HG02840 (cell line): ENCODE results near the gene ADRA1B.

Source experiments
- ATAC-seq: cut with Tn5 transposase; IDR thresholded peaks from one replicate; pipeline ENCODE4 v1.9.1; 2021; ENCODE audit warnings: mild to moderate bottlenecking, moderate library complexity, moderate number of reproducible peaks; ENCODE audit not compliant: unreplicated experiment, low FRiP score

ADRA1B gene

DNA sequence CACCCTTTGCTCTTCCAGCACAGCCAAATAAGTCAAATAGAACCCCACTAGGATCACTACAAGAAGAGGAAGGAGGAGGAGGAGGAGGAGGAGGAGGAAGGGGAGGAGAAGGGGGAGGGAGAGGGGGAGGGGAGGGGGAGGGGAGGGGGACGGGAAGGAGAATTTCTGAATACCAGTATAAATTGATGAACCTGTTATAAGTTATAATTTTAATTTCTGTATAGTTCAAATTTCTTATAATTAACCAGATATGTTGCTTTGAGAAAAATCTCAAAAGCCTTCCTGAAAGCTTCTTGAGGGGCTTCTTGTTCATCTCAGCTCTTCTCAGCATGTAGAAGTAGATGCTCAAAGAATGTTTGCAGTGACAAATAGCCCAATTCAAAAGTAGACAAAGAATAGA, 15.0 kb upstream of the ADRA1B start:
- ATAC-seq, result no peak

DNA sequence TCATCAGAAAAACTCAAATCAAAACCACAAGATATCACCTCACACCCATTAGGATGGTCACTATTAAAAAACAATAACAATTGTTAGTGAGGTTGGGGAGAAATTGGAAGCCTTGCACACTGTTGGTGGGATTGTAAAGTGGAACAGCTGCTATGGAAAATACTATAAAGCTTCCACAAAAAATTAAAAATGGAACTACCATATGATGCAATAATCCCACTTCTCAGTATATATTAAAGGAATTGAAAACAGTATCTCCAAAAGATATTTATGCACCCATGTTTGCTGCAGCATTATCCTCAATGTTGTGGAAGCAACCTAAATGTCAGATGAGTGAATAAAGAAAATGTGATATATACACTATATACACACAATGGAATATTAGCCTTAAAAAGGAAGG, 14.5 kb upstream of the ADRA1B start:
- no peak for ATAC-seq

DNA sequence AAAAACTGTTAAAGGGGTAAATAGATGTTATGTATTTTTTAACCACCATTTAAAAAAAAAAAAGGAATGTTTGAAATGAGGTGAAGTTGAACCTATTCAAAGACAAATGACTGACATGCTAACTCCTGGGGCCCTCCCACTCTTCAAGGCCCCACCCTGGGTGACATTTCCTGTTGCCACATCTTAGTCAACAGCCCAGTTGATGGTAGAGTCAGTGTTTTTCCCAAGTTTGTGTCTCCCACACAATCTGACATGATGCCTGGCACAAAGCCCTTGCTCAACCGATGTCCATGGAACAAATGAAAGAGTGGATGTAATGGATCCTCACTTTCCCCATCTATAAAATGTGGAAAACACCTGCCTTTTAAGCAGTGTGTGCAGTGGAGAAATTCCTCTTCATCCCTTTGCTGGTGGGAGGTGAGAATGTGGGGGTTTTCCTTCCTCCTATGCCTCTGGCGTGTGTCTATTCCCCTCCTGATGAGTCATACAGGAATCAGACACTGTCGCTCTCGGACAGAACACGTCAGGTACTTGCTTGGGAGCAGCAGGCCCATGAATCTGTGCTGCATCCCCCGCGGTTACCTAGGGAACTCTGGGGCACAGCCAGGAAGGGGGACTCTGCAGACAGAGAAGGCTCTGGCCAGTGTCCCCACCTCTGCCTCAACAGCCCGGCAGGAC, 13.7 kb upstream of the ADRA1B start:
- ATAC-seq, result no peak

DNA sequence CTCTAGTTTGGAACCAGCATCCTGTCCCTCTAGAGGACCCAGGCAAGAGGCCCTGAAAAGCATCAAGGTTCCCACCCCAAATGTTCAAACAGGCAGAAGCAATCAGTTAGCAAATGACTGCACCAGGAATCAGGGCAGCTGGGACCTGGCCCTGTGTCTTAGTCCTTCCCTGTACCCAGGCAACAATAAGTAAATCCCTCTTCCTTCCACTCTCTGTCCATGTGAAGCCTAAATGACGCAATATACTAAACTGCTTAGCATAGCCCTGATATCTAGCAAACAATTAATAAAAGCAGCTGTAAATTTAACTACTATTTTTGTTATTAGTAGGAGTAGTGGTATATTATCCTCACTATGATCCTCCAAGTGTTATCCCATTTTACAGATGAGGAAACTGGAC, 13.2 kb upstream of the ADRA1B start:
- ATAC-seq, result no peak

DNA sequence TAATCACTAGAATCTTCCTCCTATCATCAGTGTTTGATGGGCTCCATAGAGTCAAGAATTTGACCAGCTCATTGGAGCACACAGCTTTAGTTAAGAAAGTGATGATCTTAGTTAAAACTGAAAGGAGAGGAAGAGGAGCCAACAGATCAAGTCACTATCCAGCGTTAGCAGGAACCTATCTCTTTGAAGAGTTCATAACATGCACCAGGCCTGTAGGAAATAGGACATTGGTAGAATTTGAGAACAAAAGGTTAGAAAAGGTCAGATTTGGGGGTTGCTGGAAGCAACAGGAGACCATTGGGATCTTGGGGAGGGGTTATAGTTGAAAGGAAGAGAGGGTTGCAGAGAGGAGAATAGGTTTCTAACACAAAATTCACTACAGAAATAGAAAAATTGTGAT, 11.4 kb upstream of the ADRA1B start:
- ATAC-seq, result no peak

DNA sequence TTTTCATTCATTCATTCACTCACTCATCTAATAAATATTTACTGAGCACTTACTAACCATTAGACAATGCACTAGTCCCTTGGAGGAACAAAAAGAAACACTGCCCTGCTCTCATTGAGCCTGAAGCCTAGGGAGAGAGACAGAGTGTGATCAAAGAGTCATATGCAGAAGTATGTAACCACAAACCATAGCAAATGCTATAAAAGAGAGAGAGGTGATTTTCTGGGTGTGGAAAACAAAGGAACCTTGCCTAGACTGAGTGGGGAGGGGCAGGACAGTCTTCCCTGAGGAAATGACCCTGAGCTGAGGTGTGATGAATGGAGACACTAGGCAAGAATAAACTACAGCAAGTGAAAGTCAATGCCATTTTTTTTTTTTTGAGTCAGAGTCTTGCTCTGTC, 10.8 kb upstream of the ADRA1B start:
- ATAC-seq, result no peak

DNA sequence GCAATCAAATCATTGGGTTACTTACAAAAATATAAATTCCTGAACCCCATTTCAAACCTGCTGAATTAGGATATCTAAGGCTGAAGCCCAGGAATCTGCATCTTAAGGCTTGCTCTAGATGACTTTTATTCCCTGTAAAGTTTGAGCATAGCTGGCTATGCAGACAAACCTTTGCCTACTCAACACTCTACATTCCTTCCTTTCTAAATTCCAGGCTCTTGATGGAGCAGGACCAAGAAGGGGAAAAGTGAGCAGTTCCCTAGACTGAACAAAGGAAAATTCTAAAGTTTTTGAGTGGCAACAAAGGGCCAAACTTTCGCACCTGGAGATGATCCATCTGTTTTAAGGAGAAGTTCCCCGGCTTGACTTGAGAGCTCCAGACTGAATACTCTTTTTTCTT, 9.8 kb upstream of the ADRA1B start:
- no peak for ATAC-seq

DNA sequence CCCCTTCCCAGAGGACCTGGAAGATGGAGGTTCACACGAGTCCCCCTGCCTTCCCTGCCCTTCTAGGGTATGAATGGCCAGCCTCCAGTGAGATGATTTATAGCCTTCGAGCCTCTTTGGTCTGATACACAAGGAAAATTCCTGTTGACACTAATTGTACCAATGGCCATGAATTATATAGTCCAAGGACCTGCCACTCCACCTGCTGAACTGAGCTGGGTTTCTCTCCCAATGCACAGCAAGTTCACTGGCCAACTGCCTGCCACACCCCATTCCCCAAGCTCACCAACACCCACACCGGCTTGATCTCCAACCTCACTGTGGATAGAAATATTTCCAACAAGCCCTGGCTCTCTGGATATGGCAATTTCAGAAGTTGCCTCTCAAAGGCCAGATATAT, 9.3 kb upstream of the ADRA1B start:
- no peak for ATAC-seq

DNA sequence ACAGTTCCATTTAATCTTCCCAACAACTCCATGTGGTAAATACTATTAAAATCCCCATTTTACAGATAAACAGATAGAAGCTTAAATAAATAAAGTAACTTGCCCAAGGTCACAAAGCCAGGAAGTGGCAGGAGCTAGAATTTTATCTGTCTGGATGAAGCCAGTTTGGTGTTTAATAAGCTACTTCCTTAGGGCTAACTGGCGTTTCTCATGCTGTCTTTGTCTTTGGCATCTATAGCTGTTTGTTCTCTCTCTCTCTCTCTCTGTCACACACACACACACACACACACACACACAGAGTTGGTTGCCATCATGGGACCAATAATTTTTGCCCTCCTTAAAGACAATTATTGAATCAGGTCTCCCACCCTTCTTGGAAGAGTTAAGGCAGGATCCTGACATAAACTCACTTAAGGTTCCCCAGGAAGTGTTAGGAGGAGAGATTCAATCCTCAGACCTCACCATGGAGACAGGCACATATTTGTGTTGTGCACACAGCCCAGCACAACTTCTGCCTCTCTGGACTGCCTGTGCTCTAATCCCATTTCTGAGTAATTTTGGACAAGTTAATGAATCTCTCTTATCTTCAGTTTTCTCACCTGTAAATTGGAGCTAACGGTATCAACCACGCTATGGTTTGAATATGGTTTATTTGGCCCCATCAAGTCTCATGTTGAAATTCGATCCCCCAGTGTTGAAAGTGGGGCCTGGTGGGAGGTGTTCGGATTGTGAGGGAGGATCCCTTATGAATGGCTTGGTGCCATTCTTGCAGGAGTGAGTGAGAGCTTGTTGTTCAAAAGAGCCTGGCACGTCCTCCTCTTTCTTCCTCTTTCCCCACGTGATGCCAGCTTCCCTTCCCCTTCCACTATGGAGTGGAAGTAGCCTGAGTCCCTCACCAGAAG, 8.3 kb upstream of the ADRA1B start:
- no peak for ATAC-seq

DNA sequence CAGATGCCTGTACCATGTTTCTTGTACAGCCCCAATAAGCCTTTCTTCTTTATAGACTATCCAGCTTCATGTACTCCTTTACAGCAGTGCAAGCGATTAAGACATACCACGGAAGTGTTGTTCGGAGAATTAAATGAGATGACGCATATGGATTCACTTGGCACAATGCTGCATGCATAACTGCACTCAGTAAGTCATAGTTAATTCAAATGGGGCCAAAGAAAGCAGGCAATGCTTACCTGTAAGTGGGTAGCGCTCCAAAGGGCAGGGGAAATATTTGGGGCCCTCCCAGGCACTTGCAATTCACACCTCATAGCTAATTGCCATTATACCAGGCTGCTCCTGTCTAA, 7.7 kb upstream of the ADRA1B start:
- no peak for ATAC-seq

DNA sequence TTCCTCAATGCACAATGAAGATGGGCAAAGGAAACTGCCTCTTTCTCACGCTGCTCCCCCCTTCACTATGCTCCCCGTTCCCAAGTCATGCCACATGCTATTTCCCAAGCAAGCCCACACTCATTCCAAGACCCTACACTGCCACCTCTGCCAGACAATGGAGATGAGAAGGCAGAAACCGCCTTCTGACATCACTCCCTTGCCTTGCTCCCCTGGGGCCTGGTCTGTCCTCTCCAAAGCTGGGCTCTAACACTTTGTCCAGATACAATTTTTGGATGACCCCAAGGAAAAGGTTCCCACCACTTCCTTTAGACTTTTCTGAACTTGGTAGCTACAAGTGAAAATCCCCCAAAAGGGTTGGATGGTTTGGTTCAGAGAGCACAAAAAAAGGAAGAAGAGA, 7.2 kb upstream of the ADRA1B start:
- ATAC-seq, result no peak

DNA sequence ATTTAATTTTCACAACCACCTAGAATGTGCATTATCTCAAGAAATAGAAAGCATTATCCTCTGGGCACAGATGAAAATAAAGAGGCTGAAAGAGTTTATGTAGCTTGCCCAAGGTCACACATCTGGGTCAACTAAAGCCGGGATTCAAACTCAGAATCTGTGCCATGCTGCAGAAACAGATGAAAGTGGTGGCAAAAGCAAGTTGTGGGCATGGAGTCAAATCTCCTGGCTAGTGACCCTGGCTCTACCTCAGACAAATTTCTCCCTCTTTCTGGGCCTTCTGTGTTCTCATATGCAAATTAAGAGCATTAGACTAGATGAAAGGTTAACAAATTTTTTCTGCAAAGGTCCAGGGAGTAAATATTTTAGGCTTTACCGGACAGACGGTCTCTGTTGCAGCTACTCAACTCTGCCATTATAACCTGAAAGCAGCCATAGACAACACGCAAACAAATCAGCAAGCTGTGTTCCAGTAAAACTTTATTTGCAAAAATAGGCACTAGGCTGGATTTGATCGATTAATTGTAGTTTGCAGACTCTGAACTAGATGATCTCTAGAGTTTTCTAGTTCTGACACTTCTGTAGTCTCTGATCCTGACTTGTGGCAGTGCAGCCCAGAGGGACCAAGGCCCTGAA, 6.0 kb upstream of the ADRA1B start:
- ATAC-seq, result no peak

DNA sequence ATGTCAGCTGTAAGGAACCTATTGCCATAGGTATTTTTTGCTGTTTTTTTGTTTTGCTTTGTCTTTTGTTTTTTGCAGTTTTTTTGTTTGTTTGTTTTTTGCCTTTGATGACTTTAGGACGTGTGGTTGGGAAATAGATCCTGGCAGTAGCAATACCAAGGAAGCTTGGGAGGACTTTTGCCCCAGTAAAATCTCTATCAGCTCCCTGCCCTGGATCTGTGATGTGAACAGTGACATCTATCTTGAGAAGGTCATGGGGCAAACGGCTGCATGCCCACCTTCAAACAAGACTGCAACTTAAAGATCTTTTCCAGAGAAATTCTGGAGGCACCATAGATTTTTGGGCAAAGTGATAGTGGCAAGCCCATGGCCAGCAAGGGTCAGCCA, 5.4 kb upstream of the ADRA1B start:
- no peak for ATAC-seq

DNA sequence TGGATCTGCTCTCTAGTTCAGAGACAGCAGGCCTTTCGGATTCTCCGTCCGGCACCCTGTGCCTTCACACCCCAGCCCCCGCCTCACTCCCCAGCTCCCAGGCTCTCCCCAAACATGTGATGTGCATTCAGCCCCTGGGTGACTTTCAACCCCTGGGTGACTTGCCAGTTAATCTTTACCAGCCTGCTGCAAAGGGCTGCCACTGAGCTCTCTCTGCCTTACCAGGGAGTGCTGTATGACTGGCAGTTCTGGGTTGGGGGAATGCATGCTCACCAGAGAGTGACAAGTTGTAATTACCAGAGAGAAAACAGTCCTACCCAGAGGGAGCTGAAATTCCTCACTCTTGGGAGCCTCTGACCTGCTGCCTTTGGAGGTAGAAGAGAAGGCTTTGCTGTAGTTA, 4.9 kb upstream of the ADRA1B start:
- ATAC-seq, result no peak

DNA sequence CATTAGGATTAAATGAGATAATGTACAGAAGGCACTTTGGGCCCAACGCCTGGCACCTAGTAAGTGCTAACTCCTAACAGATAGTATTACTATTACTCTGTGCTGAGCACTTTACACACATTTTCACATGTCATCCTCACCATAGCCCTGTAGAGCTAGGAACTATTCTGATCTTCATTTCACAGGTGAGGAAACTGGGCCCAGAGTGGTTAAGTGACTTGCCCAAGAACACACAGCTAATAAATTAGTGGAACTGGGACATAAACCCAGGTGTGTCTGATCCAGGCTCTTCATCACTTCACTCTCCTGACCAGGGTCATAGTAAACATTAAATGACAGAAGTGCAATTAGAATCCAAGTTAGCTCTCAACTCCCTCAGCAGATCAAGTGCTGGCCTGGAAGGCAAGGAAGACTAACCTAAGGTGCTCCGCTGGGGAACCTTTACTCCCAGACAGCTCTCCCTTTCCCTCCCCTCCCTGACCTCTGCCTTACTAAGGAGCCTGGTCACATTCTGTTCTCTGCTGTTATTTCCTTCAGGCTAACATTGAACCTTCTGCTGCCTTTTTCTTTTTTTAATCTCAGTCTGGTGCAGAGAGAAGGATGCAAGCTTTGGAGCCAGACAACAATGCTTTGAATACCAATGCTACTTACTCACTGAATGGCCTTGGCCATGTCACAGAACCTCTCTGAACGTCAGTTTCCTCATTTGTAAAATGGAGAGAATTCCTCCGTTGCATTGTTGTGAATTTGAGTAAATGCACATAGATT, 4.1 kb upstream of the ADRA1B start:
- no peak for ATAC-seq

DNA sequence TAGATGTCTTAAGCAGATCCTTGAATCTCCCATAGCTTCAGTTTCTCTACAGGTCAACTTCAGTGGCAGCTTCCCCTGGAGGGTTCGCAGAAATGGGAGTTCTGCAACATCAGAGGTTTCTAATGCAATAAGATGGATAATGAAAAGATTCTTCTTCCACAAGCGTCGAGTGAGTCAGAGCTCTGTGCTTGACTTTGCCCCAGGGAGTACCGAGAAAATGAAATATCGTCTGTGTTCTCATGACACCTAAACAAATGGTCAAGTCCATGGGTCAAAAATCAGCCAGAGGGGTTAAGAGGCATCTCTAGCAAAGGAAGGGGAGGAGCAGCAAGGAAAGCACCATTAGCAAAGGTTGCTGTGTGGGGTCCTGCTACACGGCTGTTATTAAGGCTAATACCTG, 3.2 kb upstream of the ADRA1B start:
- ATAC-seq, result no peak

DNA sequence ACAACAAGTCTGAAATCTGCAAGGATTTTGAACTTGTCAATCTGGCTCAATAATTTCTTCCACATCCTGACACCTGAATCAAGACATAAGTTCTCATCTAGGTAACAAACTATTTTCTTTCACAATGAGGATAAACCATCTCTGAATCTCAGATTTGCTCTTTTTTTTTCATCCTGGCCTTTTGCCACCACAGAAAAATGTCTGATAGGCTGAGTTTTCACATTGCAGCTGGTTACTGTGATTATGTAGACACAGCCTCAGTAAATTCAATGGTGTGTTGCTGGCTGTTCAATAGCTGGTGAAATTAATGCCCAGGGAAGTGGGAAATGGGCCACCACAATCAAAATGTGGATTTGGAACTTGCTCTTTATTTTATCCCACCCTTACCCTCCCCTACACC, 2.8 kb upstream of the ADRA1B start:
- no peak for ATAC-seq

DNA sequence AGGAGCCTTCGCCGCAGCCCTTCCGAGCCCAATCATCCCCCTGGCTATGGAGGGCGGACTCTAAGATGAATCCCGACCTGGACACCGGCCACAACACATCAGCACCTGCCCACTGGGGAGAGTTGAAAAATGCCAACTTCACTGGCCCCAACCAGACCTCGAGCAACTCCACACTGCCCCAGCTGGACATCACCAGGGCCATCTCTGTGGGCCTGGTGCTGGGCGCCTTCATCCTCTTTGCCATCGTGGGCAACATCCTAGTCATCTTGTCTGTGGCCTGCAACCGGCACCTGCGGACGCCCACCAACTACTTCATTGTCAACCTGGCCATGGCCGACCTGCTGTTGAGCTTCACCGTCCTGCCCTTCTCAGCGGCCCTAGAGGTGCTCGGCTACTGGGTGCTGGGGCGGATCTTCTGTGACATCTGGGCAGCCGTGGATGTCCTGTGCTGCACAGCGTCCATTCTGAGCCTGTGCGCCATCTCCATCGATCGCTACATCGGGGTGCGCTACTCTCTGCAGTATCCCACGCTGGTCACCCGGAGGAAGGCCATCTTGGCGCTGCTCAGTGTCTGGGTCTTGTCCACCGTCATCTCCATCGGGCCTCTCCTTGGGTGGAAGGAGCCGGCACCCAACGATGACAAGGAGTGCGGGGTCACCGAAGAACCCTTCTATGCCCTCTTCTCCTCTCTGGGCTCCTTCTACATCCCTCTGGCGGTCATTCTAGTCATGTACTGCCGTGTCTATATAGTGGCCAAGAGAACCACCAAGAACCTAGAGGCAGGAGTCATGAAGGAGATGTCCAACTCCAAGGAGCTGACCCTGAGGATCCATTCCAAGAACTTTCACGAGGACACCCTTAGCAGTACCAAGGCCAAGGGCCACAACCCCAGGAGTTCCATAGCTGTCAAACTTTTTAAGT, 819 bp downstream of the ADRA1B start:
- ATAC-seq, result no peak

DNA sequence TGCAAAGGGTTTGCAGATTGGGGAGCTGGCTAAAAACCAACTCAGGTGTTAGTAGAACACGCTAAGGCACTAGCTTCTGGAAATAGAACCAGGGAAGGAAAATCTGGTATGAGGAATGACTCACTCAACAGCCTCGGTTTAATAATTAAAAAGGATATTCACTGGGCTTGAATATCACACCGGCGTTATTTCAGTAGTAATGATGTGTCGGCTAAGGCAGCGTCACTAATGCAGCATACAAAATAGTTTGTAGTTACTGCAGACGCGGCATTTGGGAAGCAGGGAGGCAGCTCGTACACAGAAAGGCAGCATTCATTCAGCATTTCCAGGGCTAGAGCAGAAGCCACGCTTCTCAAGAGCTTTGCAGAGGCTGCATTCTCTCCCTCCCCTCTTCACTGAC, 1.7 kb downstream of the ADRA1B start:
- ATAC-seq, result no peak

DNA sequence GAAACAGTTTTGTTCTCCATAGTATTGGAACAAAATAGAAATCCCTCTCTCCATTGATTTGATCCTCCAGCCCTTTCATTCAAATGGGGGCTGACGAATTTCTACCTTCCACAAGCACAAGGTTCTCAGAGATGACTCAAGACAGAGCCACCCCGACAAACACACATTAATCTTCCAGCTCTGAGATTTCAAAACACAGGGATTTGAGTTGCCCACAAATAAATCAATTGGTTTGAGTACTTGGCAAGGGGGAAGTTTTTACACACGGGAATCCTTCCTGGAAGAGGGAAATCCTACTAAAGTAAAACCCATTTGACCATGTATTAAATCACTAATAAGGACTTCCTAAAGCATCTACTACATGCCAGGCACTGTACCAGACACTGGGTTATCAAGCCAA, 5.4 kb downstream of the ADRA1B start:
- no peak for ATAC-seq
